ENCODE measurements around the gene TNXB. TPM values are rescaled to one million over a fixed set of nuclear protein-coding genes. Genes with fewer than 3 reads are reported as not detected.

Gene TNXB
- total and polyA plus RNA-seq, 9 of the 15 experiments (the other 6 are each of a cell fraction or from before 2014, with no cell fraction given): 0.14 to 28.1 (median 12.4) TPM

DNA sequence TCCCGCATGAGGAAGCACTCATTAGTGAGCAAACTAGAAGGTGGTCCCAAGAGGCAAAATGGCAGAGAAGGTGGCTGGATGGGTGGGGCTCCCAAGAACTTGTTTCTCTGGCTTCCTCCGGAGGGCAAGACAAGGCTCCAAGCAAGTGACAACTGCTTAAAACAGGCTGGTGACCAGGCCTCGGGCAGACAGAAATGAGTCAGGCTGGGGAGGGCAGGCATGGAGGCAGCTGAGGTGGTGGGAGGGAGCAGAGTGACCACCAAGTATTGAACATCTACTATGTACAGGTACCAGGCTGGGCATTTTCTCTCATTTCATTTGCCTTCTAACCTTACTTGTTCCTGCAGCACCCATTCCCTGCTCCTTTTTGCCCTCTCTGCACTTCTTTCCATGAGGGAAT lies 33.4 kb downstream of the TNXB start (continued):
- TF ChIP-seq TGIF2 (CRISPR knock-in tag; IDR thresholded peaks at IDR 0.05): no peak
- 0 out of 2 replicates have a peak, but pooled peaks have one; percentile 18 for TF ChIP-seq ZBTB7A (IDR thresholded peaks at IDR 0.05; ENCODE audit: borderline replicate concordance, control insufficient read depth, low read depth, low read length)

DNA sequence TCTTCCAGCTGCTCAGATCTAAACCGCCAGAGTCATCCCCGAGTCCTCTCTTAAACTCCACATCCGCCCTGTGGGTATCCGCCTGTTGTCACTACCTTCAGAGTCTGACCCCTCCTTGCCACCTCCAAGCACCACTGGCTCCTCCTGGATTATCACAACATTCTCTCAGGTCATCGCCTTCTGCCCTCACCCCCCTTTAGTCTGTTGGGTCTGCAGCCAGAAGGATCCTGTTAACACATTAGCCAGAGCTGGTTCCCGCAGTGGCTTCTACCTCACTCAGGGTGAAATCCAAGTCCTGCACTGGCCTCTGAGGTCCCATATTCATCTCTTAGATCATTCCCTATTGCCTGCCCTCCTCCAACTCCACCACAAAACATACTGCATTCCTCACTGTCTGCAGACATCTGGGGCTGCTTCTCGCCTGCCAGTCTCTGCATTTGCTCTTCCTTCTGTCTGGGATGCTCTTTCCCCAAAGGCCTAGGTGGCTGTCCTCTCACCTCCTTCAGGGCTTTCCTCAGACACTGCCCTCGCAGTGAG lies 34.1 kb downstream of the TNXB start:
- H3K9me1 ChIP-seq (ENCODE audit: control insufficient read depth, insufficient read depth, low read length): no peaks in the 10 kb centered on the region
- no peak for TF ChIP-seq ZFPM2 (CRISPR knock-in tag; IDR thresholded peaks at IDR 0.05)
- no peak for TF ChIP-seq ZNF445 (CRISPR knock-in tag; IDR thresholded peaks at IDR 0.05; ENCODE audit: low read depth)
- no peak for TF ChIP-seq RFX7 (CRISPR knock-in tag; IDR thresholded peaks at IDR 0.05)
- TF ChIP-seq LCOR (CRISPR knock-in tag; IDR thresholded peaks at IDR 0.05): no peak
- no peak for TF ChIP-seq STAT5A (IDR thresholded peaks at IDR 0.05; ENCODE audit: borderline replicate concordance, low read length)
- no peak for TF ChIP-seq FOXJ3 (CRISPR knock-in tag; IDR thresholded peaks at IDR 0.05)
- TF ChIP-seq MCM3 (IDR thresholded peaks at IDR 0.05): no peak
- H3K4me2 ChIP-seq (ENCODE audit: insufficient read depth, low read length): no peak overlapping the region
- intact Hi-C loops (cut with micrococcal nuclease): no loop called here
- H3K9me3 ChIP-seq (replicated peaks; ENCODE audit: control insufficient read depth, insufficient read depth, low read depth, low read length): no peaks in the 10 kb centered on the region
- H3K9ac ChIP-seq (ENCODE audit: insufficient read depth in 1 of 2, low read depth in 2 of 2, low read length in 2 of 2): no peak overlapping the region
- no peak overlapping the region for H3K4me3 ChIP-seq
- POLR2A ChIA-PET: no interaction called here
- peaks cover 38 to 54% of the 10 kb centered on the region in 2 experiments for H3K27me3 ChIP-seq (ENCODE audit: control insufficient read depth in 2 of 2, insufficient read depth in 2 of 2, low read length in 2 of 2)
- no peak for FAIRE-seq
- peaks cover 0 to 7% of the 10 kb centered on the region in 2 experiments; a peak in 3 of 5 replicates for H3K4me1 ChIP-seq (replicated peaks in 1 of 2; ENCODE audit: control insufficient read depth in 2 of 2, insufficient read depth in 2 of 2, low read length in 2 of 2)
- in situ Hi-C loops (cut with MboI): no loop called here
- DNase-seq (ENCODE audit: extremely low read depth in 1 of 4, low spot score in 3 of 4): no peak
- no TSS peak for BruUV-seq (replicated peaks)
- no peaks in the 10 kb centered on the region for H4K20me1 ChIP-seq (replicated peaks; ENCODE audit: control insufficient read depth, insufficient read depth, low read length)
- H3K27ac ChIP-seq (ENCODE audit: extremely low read depth, low read depth, low read length): no peak overlapping the region
- WGBS (ENCODE audit: insufficient coverage, low coverage, missing lambda C conversion rate): 22% methylated on average over 8 of the region's 8 CpGs
- H3K79me2 ChIP-seq (ENCODE audit: control insufficient read depth, insufficient read depth, low read length): no peaks in the 10 kb centered on the region
- CTCF ChIA-PET (ENCODE audit: low intra/inter-chr PET ratio): no interaction called here
- no peaks in the 10 kb centered on the region for H3K36me3 ChIP-seq (ENCODE audit: control insufficient read depth, insufficient read depth, low read length)
- ATAC-seq: no peak
- no peak overlapping the region for H2AFZ ChIP-seq (ENCODE audit: low read depth, low read length)

Data from K562 (cell line).